ENCODE data around the gene SFTPA2. TPM values are rescaled to one million over a fixed set of nuclear protein-coding genes. Genes with fewer than 3 reads are reported as not detected.
"Not testable (repeated sequence)": the region's sequence is repeated elsewhere in the genome, so short reads cannot be mapped to it uniquely, and the experiment has no call there.

Gene SFTPA2
- total RNA-seq, 4 donors from 2014 or later: 0.16 TPM; not detected in 3

- WGBS, 2 donors (ENCODE audit: low coverage in 1 of 2): 47% methylated on average over 3 of the region's 3 CpGs; no CpG with 5 or more reads in 1 of the 2 donors
Observed at GRCh38 chr10:79547973-79548372, 12.2 kb downstream of the SFTPA2 start.

GRCh38 chr10:79547128-79547527 is 13.1 kb downstream of the SFTPA2 start:
- H3K36me3 ChIP-seq, H3K4me1 ChIP-seq, H3K4me3 ChIP-seq, ATAC-seq, H3K27me3 ChIP-seq, H3K27ac ChIP-seq, H3K9me3 ChIP-seq: not testable (repeated sequence)
- WGBS, 2 donors (ENCODE audit: low coverage in 1 of 2): 84 to 100% methylated on average over 1 to 2 of the region's 2 CpGs

More at GRCh38 chr10:79547973-79548372, 12.2 kb downstream of the SFTPA2 start:
- TF ChIP-seq POLR2AphosphoS5 (IDR thresholded peaks at IDR 0.05) (no peak), EP300 (IDR thresholded peaks at IDR 0.05) (no peak), POLR2A (IDR thresholded peaks at IDR 0.05) (no peak)
- H3K27ac ChIP-seq: no peak overlapping the region
- H3K4me3 ChIP-seq: no peak overlapping the region
- H3K27me3 ChIP-seq: peaks cover 14% of the 10 kb centered on the region
- H3K36me3 ChIP-seq: no peaks in the 10 kb centered on the region
- no peaks in the 10 kb centered on the region for H3K9me3 ChIP-seq
- no peak for ATAC-seq
- H3K4me1 ChIP-seq: no peaks in the 10 kb centered on the region

- ATAC-seq, H3K9me3 ChIP-seq, H3K4me3 ChIP-seq, H3K27ac ChIP-seq, H3K27me3 ChIP-seq, H3K4me1 ChIP-seq, H3K36me3 ChIP-seq: not testable (repeated sequence)
- 53 to 69% methylated on average over 2 of the region's 3 CpGs for WGBS, 2 donors (ENCODE audit: low coverage in 1 of 2)
Observed at GRCh38 chr10:79544926-79545659, 15.1 kb downstream of the SFTPA2 start.

- not testable (repeated sequence) for H3K36me3 ChIP-seq, ATAC-seq, H3K4me1 ChIP-seq, H3K9me3 ChIP-seq, H3K4me3 ChIP-seq, H3K27me3 ChIP-seq, H3K27ac ChIP-seq
- WGBS, 2 donors (ENCODE audit: low coverage in 1 of 2): 74 to 77% methylated on average over 3 of the region's 3 CpGs
Observed at GRCh38 chr10:79544408-79544807, 15.8 kb downstream of the SFTPA2 start.

GRCh38 chr10:79542626-79543025 is 17.6 kb downstream of the SFTPA2 start:
- TF ChIP-seq POLR2AphosphoS5 (IDR thresholded peaks at IDR 0.05): no peak
- Histone ChIP-seq H3K27me3 (no peaks in the 10 kb centered on the region), H3K36me3 (no peaks in the 10 kb centered on the region), H3K4me1 (no peaks in the 10 kb centered on the region), H3K27ac (no peak overlapping the region), H3K4me3 (no peak overlapping the region), H3K9me3 (no peaks in the 10 kb centered on the region)
- ATAC-seq: no peak
- 30 to 60% methylated on average over 2 of the region's 2 CpGs for WGBS, 2 donors (ENCODE audit: low coverage in 1 of 2)

GRCh38 chr10:79540930-79541329 is 19.3 kb downstream of the SFTPA2 start:
- H3K36me3 ChIP-seq, H3K4me1 ChIP-seq, H3K27me3 ChIP-seq, H3K27ac ChIP-seq, H3K4me3 ChIP-seq, H3K9me3 ChIP-seq, ATAC-seq: not testable (repeated sequence)
- WGBS, 2 donors (ENCODE audit: low coverage in 1 of 2): no CpG with 5 or more reads among the region's 1 CpG

GRCh38 chr10:79538311-79538710 is 21.9 kb downstream of the SFTPA2 start:
- not testable (repeated sequence) for ATAC-seq, H3K27ac ChIP-seq, H3K36me3 ChIP-seq, H3K4me1 ChIP-seq, H3K9me3 ChIP-seq, H3K27me3 ChIP-seq, H3K4me3 ChIP-seq
- 68 to 72% methylated on average over 3 to 6 of the region's 6 CpGs for WGBS, 2 donors (ENCODE audit: low coverage in 1 of 2)

- not testable (repeated sequence) for H3K4me3 ChIP-seq, H3K36me3 ChIP-seq, H3K4me1 ChIP-seq, H3K27me3 ChIP-seq, H3K27ac ChIP-seq, H3K9me3 ChIP-seq, ATAC-seq
- no CpG with 5 or more reads among the region's 5 CpGs for WGBS, 2 donors (ENCODE audit: low coverage in 1 of 2)
Observed at GRCh38 chr10:79533903-79534175, 26.4 kb downstream of the SFTPA2 start.

GRCh38 chr10:79533142-79533902 is 26.9 kb downstream of the SFTPA2 start:
- not testable (repeated sequence) for H3K36me3 ChIP-seq, H3K4me1 ChIP-seq, H3K27ac ChIP-seq, H3K27me3 ChIP-seq, ATAC-seq, H3K4me3 ChIP-seq, H3K9me3 ChIP-seq
- 83% methylated on average over 8 of the region's 11 CpGs; no CpG with 5 or more reads in 1 of the 2 donors for WGBS, 2 donors (ENCODE audit: low coverage in 1 of 2)

- H3K27me3 ChIP-seq, ATAC-seq, H3K27ac ChIP-seq, H3K4me3 ChIP-seq, H3K4me1 ChIP-seq, H3K9me3 ChIP-seq, H3K36me3 ChIP-seq: not testable (repeated sequence)
- no CpG with 5 or more reads among the region's 4 CpGs for WGBS, 2 donors (ENCODE audit: low coverage in 1 of 2)
Observed at GRCh38 chr10:79528261-79528660, 31.9 kb downstream of the SFTPA2 start.

- H3K9me3 ChIP-seq, H3K4me1 ChIP-seq, H3K27me3 ChIP-seq, H3K27ac ChIP-seq, ATAC-seq, H3K4me3 ChIP-seq, H3K36me3 ChIP-seq: not testable (repeated sequence)
- WGBS, 2 donors (ENCODE audit: low coverage in 1 of 2): 71 to 100% methylated on average over 2 of the region's 8 CpGs
Observed at GRCh38 chr10:79525049-79525710, 35.0 kb downstream of the SFTPA2 start.

GRCh38 chr10:79523157-79523853 is 36.9 kb downstream of the SFTPA2 start:
- not testable (repeated sequence) for ATAC-seq, H3K9me3 ChIP-seq
- WGBS, 2 donors (ENCODE audit: low coverage in 1 of 2): 100% methylated on average over 1 of the region's 13 CpGs; no CpG with 5 or more reads in 1 of the 2 donors

More at GRCh38 chr10:79523157-79523853, 36.9 kb downstream of the SFTPA2 start:
- H3K36me3 ChIP-seq, H3K27ac ChIP-seq, H3K4me3 ChIP-seq, H3K27me3 ChIP-seq, H3K4me1 ChIP-seq: not testable (repeated sequence)

All from gastroesophageal sphincter (tissue), 4 donors.